Measurements from ENCODE around the gene TRIOBP. TPM values are rescaled to one million over a fixed set of nuclear protein-coding genes. Genes with fewer than 3 reads are reported as not detected.

Gene TRIOBP
- total and polyA plus RNA-seq, 2 of the 13 experiments (the other 11 are each of a cell fraction or from before 2014, with no cell fraction given), result 6.1 to 15.4 TPM

DNA sequence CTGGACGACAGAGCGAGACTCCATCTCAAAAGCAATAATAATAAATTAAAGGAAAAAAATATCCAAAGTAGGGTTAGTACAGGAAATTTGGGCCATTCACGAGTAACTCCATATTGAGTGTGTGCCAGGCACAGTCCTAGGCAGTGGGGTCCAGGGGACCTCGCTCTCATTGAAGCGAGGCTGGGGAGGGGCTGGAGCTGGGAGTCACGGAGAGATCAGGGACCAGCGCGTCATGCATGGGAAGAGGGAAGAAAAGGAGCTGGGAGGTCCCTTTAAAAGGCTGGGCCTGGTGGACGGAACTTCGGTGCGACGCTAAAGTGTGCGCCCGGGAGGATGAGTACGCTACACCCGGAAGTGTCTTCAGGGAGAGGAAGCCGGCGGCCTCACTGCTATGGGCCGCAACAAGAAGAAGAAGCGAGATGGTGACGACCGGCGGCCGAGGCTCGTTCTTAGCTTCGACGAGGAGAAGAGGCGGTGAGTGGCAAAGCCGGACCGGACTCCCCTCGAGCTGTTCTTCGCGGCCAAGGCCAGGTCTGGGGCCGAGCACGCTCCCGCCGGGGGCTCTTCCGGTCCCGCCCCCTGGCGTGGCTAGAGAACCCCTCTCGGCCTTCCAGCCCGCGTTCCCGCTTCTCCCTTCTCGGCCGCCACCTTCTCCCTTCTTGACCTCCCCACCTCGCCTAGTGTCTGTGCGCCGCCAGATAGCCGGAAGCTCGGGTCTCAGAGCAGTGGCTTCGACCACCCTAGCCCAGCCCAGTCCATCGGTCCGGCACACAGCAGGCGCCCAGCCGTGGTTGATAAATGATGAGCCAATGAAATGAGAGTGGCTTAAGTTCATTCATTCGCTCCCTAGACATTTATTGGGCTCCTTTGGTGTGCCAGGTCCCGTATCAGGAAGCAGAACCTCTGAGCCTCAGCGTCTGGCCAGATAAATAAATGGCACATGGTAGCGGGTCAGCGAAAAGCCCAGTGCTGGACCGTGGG lies 10.6 kb upstream of the TRIOBP start, which contains the start of gene NOL12 (continued):
- TF ChIP-seq GATAD1 (CRISPR knock-in tag; IDR thresholded peaks at IDR 0.05) (peak; percentile 98), ZNF883 (CRISPR knock-in tag; IDR thresholded peaks at IDR 0.05; ENCODE audit: not compliant biosample characterization) (no peak), CREBL2 (CRISPR knock-in tag; IDR thresholded peaks at IDR 0.05; ENCODE audit: borderline replicate concordance) (0 out of 2 replicates have a peak, but pooled peaks have one; percentile 30), SALL1 (CRISPR knock-in tag; IDR thresholded peaks at IDR 0.05) (peak; percentile 52), KMT2A (CRISPR knock-in tag; IDR thresholded peaks at IDR 0.05) (peak; percentile 75), SMARCE1 (IDR thresholded peaks at IDR 0.05; ENCODE audit: borderline replicate concordance) (no peak), MYNN (CRISPR knock-in tag; IDR thresholded peaks at IDR 0.05; ENCODE audit: low read depth) (no peak), ZNF180 (CRISPR knock-in tag; IDR thresholded peaks at IDR 0.05; ENCODE audit: borderline replicate concordance, low read depth) (no peak), ZMYM3 (CRISPR knock-in tag; IDR thresholded peaks at IDR 0.05) (peak; percentile 87; the same call in 1 of the 2 replicates), ZNF777 (CRISPR knock-in tag; IDR thresholded peaks at IDR 0.05) (no peak), ZNF451 (CRISPR knock-in tag; IDR thresholded peaks at IDR 0.05) (no peak), GZF1 (CRISPR knock-in tag; IDR thresholded peaks at IDR 0.05) (0 out of 2 replicates have a peak, but pooled peaks have one; percentile 25), ZNF746 (CRISPR knock-in tag; IDR thresholded peaks at IDR 0.05) (no peak), ZNF256 (CRISPR knock-in tag; conservative IDR thresholded peaks at IDR 0.05) (0 out of 2 replicates have a peak, but pooled peaks have one; percentile 64), SMARCC2 (IDR thresholded peaks at IDR 0.05) (no peak), TEAD2 (CRISPR knock-in tag; IDR thresholded peaks at IDR 0.05) (no peak), MED1 (CRISPR knock-in tag; IDR thresholded peaks at IDR 0.05) (peak; percentile 81), REL (CRISPR knock-in tag; conservative IDR thresholded peaks at IDR 0.05) (no peak), MBD4 (IDR thresholded peaks at IDR 0.05; ENCODE audit: borderline replicate concordance, low read length) (no peak), KAT8 (CRISPR knock-in tag; IDR thresholded peaks at IDR 0.05) (peak; percentile 99), SPEN (CRISPR knock-in tag; IDR thresholded peaks at IDR 0.05; ENCODE audit: low read depth) (peak; percentile 89), SUZ12 (IDR thresholded peaks at IDR 0.05; ENCODE audit: low read depth, low read length) (no peak), SAP130 (CRISPR knock-in tag; IDR thresholded peaks at IDR 0.05; ENCODE audit: low read depth) (peak; percentile 94)
- TF ChIP-seq, protein P1, sequence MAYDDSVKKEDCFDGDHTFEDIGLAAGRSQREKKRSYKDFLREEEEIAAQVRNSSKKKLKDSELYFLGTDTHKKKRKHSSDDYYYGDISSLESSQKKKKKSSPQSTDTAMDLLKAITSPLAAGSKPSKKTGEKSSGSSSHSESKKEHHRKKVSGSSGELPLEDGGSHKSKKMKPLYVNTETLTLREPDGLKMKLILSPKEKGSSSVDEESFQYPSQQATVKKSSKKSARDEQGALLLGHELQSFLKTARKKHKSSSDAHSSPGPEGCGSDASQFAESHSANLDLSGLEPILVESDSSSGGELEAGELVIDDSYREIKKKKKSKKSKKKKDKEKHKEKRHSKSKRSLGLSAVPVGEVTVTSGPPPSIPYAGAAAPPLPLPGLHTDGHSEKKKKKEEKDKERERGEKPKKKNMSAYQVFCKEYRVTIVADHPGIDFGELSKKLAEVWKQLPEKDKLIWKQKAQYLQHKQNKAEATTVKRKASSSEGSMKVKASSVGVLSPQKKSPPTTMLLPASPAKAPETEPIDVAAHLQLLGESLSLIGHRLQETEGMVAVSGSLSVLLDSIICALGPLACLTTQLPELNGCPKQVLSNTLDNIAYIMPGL (CRISPR knock-in tag; IDR thresholded peaks at IDR 0.05; ENCODE audit: borderline replicate concordance in 1 of 2, low read depth in 1 of 2), result peak; percentile 70 to 79; a peak in 2 of 4 replicates
- TF ChIP-seq, protein P2, sequence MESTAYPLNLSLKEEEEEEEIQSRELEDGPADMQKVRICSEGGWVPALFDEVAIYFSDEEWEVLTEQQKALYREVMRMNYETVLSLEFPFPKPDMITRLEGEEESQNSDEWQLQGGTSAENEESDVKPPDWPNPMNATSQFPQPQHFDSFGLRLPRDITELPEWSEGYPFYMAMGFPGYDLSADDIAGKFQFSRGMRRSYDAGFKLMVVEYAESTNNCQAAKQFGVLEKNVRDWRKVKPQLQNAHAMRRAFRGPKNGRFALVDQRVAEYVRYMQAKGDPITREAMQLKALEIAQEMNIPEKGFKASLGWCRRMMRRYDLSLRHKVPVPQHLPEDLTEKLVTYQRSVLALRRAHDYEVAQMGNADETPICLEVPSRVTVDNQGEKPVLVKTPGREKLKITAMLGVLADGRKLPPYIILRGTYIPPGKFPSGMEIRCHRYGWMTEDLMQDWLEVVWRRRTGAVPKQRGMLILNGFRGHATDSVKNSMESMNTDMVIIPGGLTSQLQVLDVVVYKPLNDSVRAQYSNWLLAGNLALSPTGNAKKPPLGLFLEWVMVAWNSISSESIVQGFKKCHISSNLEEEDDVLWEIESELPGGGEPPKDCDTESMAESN (CRISPR knock-in tag; conservative IDR thresholded peaks at IDR 0.05), result peak; percentile 72; the same call in 1 of the 2 replicates
- TF ChIP-seq, protein P3, sequence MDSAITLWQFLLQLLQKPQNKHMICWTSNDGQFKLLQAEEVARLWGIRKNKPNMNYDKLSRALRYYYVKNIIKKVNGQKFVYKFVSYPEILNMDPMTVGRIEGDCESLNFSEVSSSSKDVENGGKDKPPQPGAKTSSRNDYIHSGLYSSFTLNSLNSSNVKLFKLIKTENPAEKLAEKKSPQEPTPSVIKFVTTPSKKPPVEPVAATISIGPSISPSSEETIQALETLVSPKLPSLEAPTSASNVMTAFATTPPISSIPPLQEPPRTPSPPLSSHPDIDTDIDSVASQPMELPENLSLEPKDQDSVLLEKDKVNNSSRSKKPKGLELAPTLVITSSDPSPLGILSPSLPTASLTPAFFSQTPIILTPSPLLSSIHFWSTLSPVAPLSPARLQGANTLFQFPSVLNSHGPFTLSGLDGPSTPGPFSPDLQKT (CRISPR knock-in tag; IDR thresholded peaks at IDR 0.05; ENCODE audit: borderline replicate concordance), result 0 out of 2 replicates have a peak, but pooled peaks have one; percentile 32
